AG20443 (cell line): Measurements from ENCODE around the gene DENND1B.
A peak's percentile ranks its signal among the peaks of the same experiment; 100 is the strongest.
"Not testable (repeated sequence)": the region's sequence is repeated elsewhere in the genome, so short reads cannot be mapped to it uniquely, and the experiment has no call there.

Source experiments
- DNase-seq: peaks from one replicate; pipeline ENCODE4 v3.0.0; 2012; ENCODE audit warnings: low spot score, mixed read lengths

The DENND1B gene

GRCh38 chr1:197622371-197622770 is 152.9 kb downstream of the DENND1B start:
- no peak for DNase-seq

GRCh38 chr1:197621761-197622160 is 153.5 kb downstream of the DENND1B start:
- DNase-seq = no peak

- no peak for DNase-seq
Measured at GRCh38 chr1:197620714-197621163, 154.5 kb downstream of the DENND1B start.

GRCh38 chr1:197619008-197619640 is 156.2 kb downstream of the DENND1B start:
- DNase-seq = peak; percentile 14

GRCh38 chr1:197618061-197618460 is 157.2 kb downstream of the DENND1B start:
- DNase-seq = no peak

GRCh38 chr1:197615693-197616011 is 159.6 kb downstream of the DENND1B start:
- DNase-seq = no peak

GRCh38 chr1:197614916-197615692 is 160.2 kb downstream of the DENND1B start:
- peak; percentile 44 for DNase-seq

- DNase-seq = no peak
Measured at GRCh38 chr1:197606168-197606845, 169.0 kb downstream of the DENND1B start.

- no peak for DNase-seq
Measured at GRCh38 chr1:197604302-197604701, 171.0 kb downstream of the DENND1B start.

- no peak for DNase-seq
Measured at GRCh38 chr1:197600751-197601150, 174.5 kb downstream of the DENND1B start.

GRCh38 chr1:197599789-197600188 is 175.5 kb downstream of the DENND1B start:
- no peak for DNase-seq

GRCh38 chr1:197598935-197599334 is 176.3 kb downstream of the DENND1B start:
- DNase-seq = no peak

GRCh38 chr1:197595304-197595904 is 179.9 kb downstream of the DENND1B start:
- no peak for DNase-seq

- DNase-seq = no peak
Measured at GRCh38 chr1:197590687-197591086, 184.6 kb downstream of the DENND1B start.

GRCh38 chr1:197585809-197586208 is 189.5 kb downstream of the DENND1B start:
- no peak for DNase-seq

GRCh38 chr1:197577580-197577979 is 197.7 kb downstream of the DENND1B start:
- no peak for DNase-seq

GRCh38 chr1:197575531-197575930 is 199.7 kb downstream of the DENND1B start:
- not testable (repeated sequence) for DNase-seq

GRCh38 chr1:197572169-197572568 is 203.1 kb downstream of the DENND1B start:
- no peak for DNase-seq

GRCh38 chr1:197567442-197567841 is 207.8 kb downstream of the DENND1B start:
- no peak for DNase-seq

- no peak for DNase-seq
Measured at GRCh38 chr1:197561041-197561440, 214.2 kb downstream of the DENND1B start.

GRCh38 chr1:197559655-197560054 is 215.6 kb downstream of the DENND1B start:
- DNase-seq = no peak

GRCh38 chr1:197559244-197559643 is 216.0 kb downstream of the DENND1B start:
- no peak for DNase-seq

GRCh38 chr1:197557302-197557701 is 218.0 kb downstream of the DENND1B start:
- DNase-seq = peak; percentile 7
